K562 (cell line): Measurements from ENCODE around the gene RGL4. TPM values are rescaled to one million over a fixed set of nuclear protein-coding genes. Genes with fewer than 3 reads are reported as not detected.
"Not testable (repeated sequence)": the region's sequence is repeated elsewhere in the genome, so short reads cannot be mapped to it uniquely, and the experiment has no call there.

Experiments used
- ATAC-seq: fragments of 200-7000 bp; cut with Tn5 transposase; 3 replicates; pipeline ENCODE4 v1.9.1; 2020; ENCODE audit warnings: moderate library complexity
- BruUV-seq: library from RNA; stranded (reverse); fragments of 400-500 nt; replicated peaks from 2 replicates; lab custom pipeline; 2021; lab: Mats Ljungman, UMichigan
- CTCF ChIA-PET: fragments of 300-600 bp; formaldehyde crosslinking; extraction: SDS; loops from one replicate; lab custom pipeline; 2021; ENCODE audit warnings: low intra/inter-chr PET ratio; lab: Yijun Ruan, JAX
- POLR2A ChIA-PET: fragments of 300-600, 350-650 bp; sonication (Branson Sonifier 250); formaldehyde crosslinking; extraction: SDS; loops from one replicate; lab custom pipeline; 2021; ENCODE audit warnings: antibody characterized with exemption, inconsistent platforms; lab: Yijun Ruan, JAX
- DNase-seq, 4 experiments: peaks; one replicate each; pipeline versions ENCODE4 v3.0.0 to v3.0.0-alpha.2; 2011 to 2018; ENCODE audit warnings: low spot score in 3 of 4, mixed read lengths in 3 of 4; ENCODE audit errors: extremely low read depth in 1 of 4
- FAIRE-seq: peaks from 2 replicates; lab custom pipeline; 2011; peaks lifted over from hg19 to GRCh38; lab: Jason Lieb, UNC
- H2AFZ ChIP-seq: 2 replicates; pipeline ENCODE4 v1.6.0; 2011; ENCODE audit warnings: low read depth, low read length, control low read depth, inconsistent platforms
- H3K27ac ChIP-seq: fragments of 200-600 bp; 3 replicates; pipeline ENCODE4 v1.8.0; 2011; ENCODE audit warnings: low read depth, mild to moderate bottlenecking, control low read depth, inconsistent platforms, low read length, moderate library complexity, mixed read lengths; ENCODE audit errors: extremely low read depth
- H3K27me3 ChIP-seq, 2 experiments: fragments of 300-600 bp in 1 of 2; 2 replicates in 1 of 2; 3 replicates in 1 of 2; pipeline versions ENCODE4 v1.6.0 to v1.8.0; 2011; ENCODE audit warnings: inconsistent platforms in 2 of 2, low read length in 2 of 2, mild to moderate bottlenecking in 1 of 2, mixed read lengths in 1 of 2, moderate library complexity in 1 of 2; ENCODE audit not compliant: control insufficient read depth in 2 of 2, insufficient read depth in 2 of 2
- H3K36me3 ChIP-seq: fragments of 300-600 bp; 3 replicates; pipeline ENCODE4 v1.8.0; 2011; ENCODE audit warnings: mild to moderate bottlenecking, low read length, inconsistent platforms; ENCODE audit not compliant: control insufficient read depth, insufficient read depth
- H3K4me1 ChIP-seq, 2 experiments: fragments of 200-600 bp in 1 of 2; replicated peaks in 1 of 2; 2 replicates in 1 of 2; 3 replicates in 1 of 2; pipeline versions ENCODE4 v1.5.1 to v1.8.0; 2011; ENCODE audit warnings: inconsistent platforms in 2 of 2, low read length in 2 of 2, mild to moderate bottlenecking in 1 of 2, mixed read lengths in 1 of 2, moderate library complexity in 1 of 2; ENCODE audit not compliant: control insufficient read depth in 2 of 2, insufficient read depth in 2 of 2
- H3K4me2 ChIP-seq: 2 replicates; pipeline ENCODE4 v1.6.1; 2011; ENCODE audit warnings: low read length, control low read depth, inconsistent platforms, mixed read lengths; ENCODE audit not compliant: insufficient read depth
- H3K4me3 ChIP-seq: fragments of 200-600 bp; sonication (generic), shearing (Covaris generic); 2 replicates; pipeline ENCODE4 v1.5.1; 2016; ENCODE audit warnings: control low read depth, inconsistent platforms
- H3K79me2 ChIP-seq: fragments of 200-600 bp; 3 replicates; pipeline ENCODE4 v1.8.0; 2011; ENCODE audit warnings: low read length, inconsistent platforms; ENCODE audit not compliant: control insufficient read depth, insufficient read depth
- H3K9ac ChIP-seq, 2 experiments: 2 replicates each; pipeline versions ENCODE4 v1.6.0 to v1.6.1; 2011; ENCODE audit warnings: low read depth in 2 of 2, low read length in 2 of 2, control low read depth in 1 of 2, inconsistent platforms in 1 of 2, mild to moderate bottlenecking in 1 of 2, mixed read lengths in 1 of 2; ENCODE audit not compliant: insufficient read depth in 1 of 2
- H3K9me1 ChIP-seq: one replicate; pipeline ENCODE4 v1.6.0; 2011; ENCODE audit warnings: inconsistent platforms, mild to moderate bottlenecking, low read length, moderate library complexity; ENCODE audit not compliant: control insufficient read depth, insufficient read depth
- H3K9me3 ChIP-seq: replicated peaks from 2 replicates; pipeline ENCODE4 v1.5.1; 2011; ENCODE audit warnings: low read depth, low read length, inconsistent platforms; ENCODE audit not compliant: control insufficient read depth, insufficient read depth
- H4K20me1 ChIP-seq: replicated peaks from 2 replicates; pipeline ENCODE4 v1.6.1; 2011; ENCODE audit warnings: low read length, inconsistent platforms, mixed read lengths; ENCODE audit not compliant: control insufficient read depth, insufficient read depth
- CBFA2T2 ChIP-seq: fragments of 450-650 bp; conservative IDR thresholded peaks from 2 replicates; pipeline ENCODE4 v1.6.1; 2017; ENCODE audit warnings: mild to moderate bottlenecking
- CCAR2 ChIP-seq: fragments of 200-400 bp; formaldehyde crosslinking; IDR thresholded peaks from 2 replicates; pipeline ENCODE4 v1.6.1; 2017; ENCODE audit warnings: mild to moderate bottlenecking, low read depth, low read length
- HEY1 ChIP-seq: fragments of 250-450 bp; sonication (Bioruptor Pico); IDR thresholded peaks from 2 replicates; pipeline ENCODE4 v1.5.0; 2020; ENCODE audit warnings: mild to moderate bottlenecking, moderate library complexity, borderline replicate concordance
- JUNB ChIP-seq: fragments of 450-650 bp; formaldehyde crosslinking; conservative IDR thresholded peaks from 2 replicates; pipeline ENCODE4 v1.4.0; 2020; ENCODE audit warnings: mild to moderate bottlenecking
- LCOR ChIP-seq: sonication (generic); formaldehyde crosslinking; IDR thresholded peaks from 2 replicates; pipeline ENCODE4 v1.8.0; 2022; ENCODE audit warnings: mild to moderate bottlenecking, missing genetic modification reagents
- MAFG ChIP-seq: fragments of 450-650 bp; conservative IDR thresholded peaks from 2 replicates; pipeline ENCODE4 v1.6.1; 2016; ENCODE audit warnings: missing genetic modification characterization, missing compliant biosample characterization
- POLR3G ChIP-seq: IDR thresholded peaks from 2 replicates; pipeline ENCODE4 v1.6.1; 2011; ENCODE audit not compliant: insufficient read length, insufficient replicate concordance; ENCODE audit errors: extremely low read depth
- RCOR1 ChIP-seq, 2 experiments: IDR thresholded peaks; 2 replicates each; pipeline ENCODE4 v1.6.1; 2012; ENCODE audit warnings: low read depth in 2 of 2, low read length in 2 of 2, borderline replicate concordance in 1 of 2, improper control_type of control experiment in 1 of 2
- ZNF175 ChIP-seq: fragments of 200-800 bp; sonication (Bioruptor generic); IDR thresholded peaks from 2 replicates; pipeline ENCODE4 v1.6.1; 2016; ENCODE audit warnings: low read depth, mild to moderate bottlenecking, missing genetic modification characterization, missing compliant biosample characterization
- ZNF57 ChIP-seq: fragments of 450-650 bp; formaldehyde crosslinking; IDR thresholded peaks from 2 replicates; pipeline ENCODE4 v1.4.0; 2020; ENCODE audit warnings: mild to moderate bottlenecking, moderate library complexity
- ZNF830 ChIP-seq: fragments of 250-450 bp; sonication (Bioruptor Pico); IDR thresholded peaks from 2 replicates; pipeline ENCODE4 v1.5.0; 2021; ENCODE audit warnings: mild to moderate bottlenecking
- WGBS: fragments of 100-300 bp; shearing (Covaris generic); methylation state at CpG from one replicate; pipeline ENCODE4 v1.1.6; 2016; ENCODE audit warnings: low coverage, mixed read lengths; ENCODE audit not compliant: insufficient coverage; ENCODE audit errors: missing lambda C conversion rate; 5-methylcytosine and 5-hydroxymethylcytosine counted together
- in situ Hi-C: fragments of 300-500 bp; cut with MboI; formaldehyde crosslinking; loops from 4 replicates; pipeline ENCODE4 v1.15.0; 2018; ENCODE audit warnings: inconsistent platforms, mixed read lengths
- intact Hi-C: fragments of 100-400 bp; cut with micrococcal nuclease; formaldehyde crosslinking; loops from 2 replicates; pipeline ENCODE4 v1.14.2; 2022
- polyA plus RNA-seq, 8 experiments: library from polyadenylated mRNA; depleted of rRNA in 4 of 8; stranded (reverse) in 5 of 8; unstranded in 3 of 8; fragments of >200 nt; fragmentation: Nextera tagmentation in 2 of 8; fragmentation: Illumina TruSeq in 1 of 8; extraction: Ambion mirVana in 2 of 8; extraction: Trizol in 1 of 8; gene quantifications; 2 replicates each; pipeline versions ENCODE4 v1.2.1 to v1.2.3, GENCODE V29; 2011 to 2014; ENCODE audit warnings: inconsistent platforms in 1 of 8, missing spikeins in 1 of 8
- total RNA-seq, 7 experiments: library from RNA; depleted of rRNA in 6 of 7; stranded (reverse); fragments of >200 nt in 6 of 7; fragmentation: Illumina TruSeq in 2 of 7; extraction: Trizol in 2 of 7; gene quantifications; 2 replicates each; pipeline versions ENCODE4 v1.2.1 to v1.2.3, GENCODE V29; 2011 to 2021; ENCODE audit warnings: low replicate concordance in 1 of 7
- TF ChIP-seq, protein P1 (sequence below): fragments of 250-450 bp; sonication (Bioruptor Pico); IDR thresholded peaks from 2 replicates; pipeline ENCODE4 v1.8.0; 2021; ENCODE audit warnings: borderline replicate concordance, mild to moderate bottlenecking, moderate library complexity; ENCODE audit not compliant: poor library complexity, severe bottlenecking
- TF ChIP-seq, protein P2 (sequence below): fragments of 250-450 bp; sonication (Bioruptor Pico); IDR thresholded peaks from 2 replicates; pipeline ENCODE4 v1.8.0; 2022; ENCODE audit warnings: inconsistent platforms

RGL4 gene
- total and polyA plus RNA-seq, 9 of the 15 experiments (the other 6 are each of a cell fraction or from before 2014, with no cell fraction given): not detected

DNA sequence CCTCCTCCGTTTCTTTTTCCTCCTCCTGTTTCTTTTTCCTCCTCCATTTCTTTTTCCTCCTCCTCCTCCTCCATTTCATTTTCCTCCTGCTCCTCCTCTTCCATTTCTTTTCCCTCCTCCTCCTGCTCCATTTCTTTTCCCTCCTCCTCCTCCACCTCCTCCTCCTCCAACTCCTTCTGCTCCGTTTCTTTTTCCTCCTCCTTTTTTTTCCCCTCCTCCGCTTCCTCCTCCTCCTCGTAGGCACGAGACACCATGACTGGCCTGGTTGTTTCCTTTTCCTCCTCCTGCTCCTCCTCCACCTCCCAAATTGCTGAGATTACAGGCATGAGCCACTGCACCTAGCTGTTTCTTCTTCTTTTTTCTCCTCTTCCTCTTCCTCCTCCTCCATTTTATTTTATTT, 33.1 kb upstream of the RGL4 start:
- Histone ChIP-seq H2AFZ (no peak overlapping the region), H3K27me3 (no peaks in the 10 kb centered on the region), H3K4me3 (no peak overlapping the region), H3K4me2 (no peak overlapping the region)
- TF ChIP-seq, protein P1, sequence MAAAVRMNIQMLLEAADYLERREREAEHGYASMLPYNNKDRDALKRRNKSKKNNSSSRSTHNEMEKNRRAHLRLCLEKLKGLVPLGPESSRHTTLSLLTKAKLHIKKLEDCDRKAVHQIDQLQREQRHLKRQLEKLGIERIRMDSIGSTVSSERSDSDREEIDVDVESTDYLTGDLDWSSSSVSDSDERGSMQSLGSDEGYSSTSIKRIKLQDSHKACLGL: no peak
- TF ChIP-seq LCOR (CRISPR knock-in tag) (no peak), RCOR1 (IDR thresholded peaks at IDR 0.05; ENCODE audit: borderline replicate concordance in 1 of 2, low read depth in 2 of 2, low read length in 2 of 2) (no peak), CCAR2 (no peak), MAFG (tag) (no peak), ZNF57 (CRISPR knock-in tag) (no peak), POLR3G (no peak), ZNF830 (CRISPR knock-in tag) (no peak), ZNF175 (CRISPR knock-in tag) (no peak), JUNB (no peak), HEY1 (no peak), CBFA2T2 (no peak)
- TF ChIP-seq, protein P2, sequence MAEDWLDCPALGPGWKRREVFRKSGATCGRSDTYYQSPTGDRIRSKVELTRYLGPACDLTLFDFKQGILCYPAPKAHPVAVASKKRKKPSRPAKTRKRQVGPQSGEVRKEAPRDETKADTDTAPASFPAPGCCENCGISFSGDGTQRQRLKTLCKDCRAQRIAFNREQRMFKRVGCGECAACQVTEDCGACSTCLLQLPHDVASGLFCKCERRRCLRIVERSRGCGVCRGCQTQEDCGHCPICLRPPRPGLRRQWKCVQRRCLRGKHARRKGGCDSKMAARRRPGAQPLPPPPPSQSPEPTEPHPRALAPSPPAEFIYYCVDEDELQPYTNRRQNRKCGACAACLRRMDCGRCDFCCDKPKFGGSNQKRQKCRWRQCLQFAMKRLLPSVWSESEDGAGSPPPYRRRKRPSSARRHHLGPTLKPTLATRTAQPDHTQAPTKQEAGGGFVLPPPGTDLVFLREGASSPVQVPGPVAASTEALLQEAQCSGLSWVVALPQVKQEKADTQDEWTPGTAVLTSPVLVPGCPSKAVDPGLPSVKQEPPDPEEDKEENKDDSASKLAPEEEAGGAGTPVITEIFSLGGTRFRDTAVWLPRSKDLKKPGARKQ (CRISPR knock-in tag): no peak
- TF ChIP-seq, all 486 proteins: peak for 0
- intact Hi-C loops: no loop called here
- DNase-seq (no peak), ATAC-seq (no peak), FAIRE-seq (no peak)
- no peaks in the 10 kb centered on the region for H4K20me1 ChIP-seq
- BruUV-seq: no TSS peak
- WGBS: 57% methylated on average over 2 of the region's 5 CpGs
- peaks cover 16% of the 10 kb centered on the region; the same call in 1 of the 3 replicates for H3K36me3 ChIP-seq
- H3K9me3 ChIP-seq: no peaks in the 10 kb centered on the region
- H3K9ac ChIP-seq: no peak overlapping the region
- H3K79me2 ChIP-seq: no peaks in the 10 kb centered on the region
- ChIA-PET CTCF (no interaction called here), POLR2A (no interaction called here)
- in situ Hi-C loops: no loop called here
- no peak overlapping the region for H3K27ac ChIP-seq
- H3K9me1 ChIP-seq: peaks cover 2% of the 10 kb centered on the region
- H3K4me1 ChIP-seq: no peaks in the 10 kb centered on the region

DNA sequence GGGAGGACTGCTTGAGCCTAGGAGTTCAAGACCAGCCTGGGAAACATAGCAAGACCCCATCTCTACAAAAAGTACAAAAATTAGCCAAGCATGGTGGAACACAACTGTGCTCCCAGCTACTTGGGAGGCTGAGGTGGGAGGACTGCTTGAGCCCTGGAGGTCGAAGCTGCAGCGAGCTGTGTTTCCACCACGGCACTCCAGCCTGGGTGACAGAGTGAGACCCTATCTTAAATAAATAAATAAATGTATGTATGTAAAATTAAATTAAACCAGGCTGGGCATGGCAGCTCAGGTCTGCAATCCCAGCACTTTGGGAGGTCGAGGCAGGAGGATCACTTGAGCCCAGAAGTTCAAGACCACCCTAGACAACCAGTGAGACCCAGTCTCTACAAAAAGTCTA, 30.4 kb upstream of the RGL4 start:
- FAIRE-seq, CTCF ChIA-PET, H2AFZ ChIP-seq: not testable (repeated sequence)

More for the DNA sequence above, 30.4 kb upstream of the RGL4 start:
- BruUV-seq, H3K9ac ChIP-seq, H3K9me3 ChIP-seq, intact Hi-C loops, H3K79me2 ChIP-seq, H3K9me1 ChIP-seq, H3K27me3 ChIP-seq, H3K4me2 ChIP-seq, ATAC-seq, DNase-seq, H3K4me1 ChIP-seq, in situ Hi-C loops, H4K20me1 ChIP-seq, H3K27ac ChIP-seq, H3K4me3 ChIP-seq: not testable (repeated sequence)
- peaks cover 13% of the 10 kb centered on the region; the same call in 1 of the 3 replicates for H3K36me3 ChIP-seq
- POLR2A ChIA-PET: interaction anchor here (0.6 kb wide), 1 partner anchor 13 kb away, joined by 3 read pairs; no protein-coding TSS in a partner anchor
- 91% methylated on average over 2 of the region's 4 CpGs for WGBS
